Spleen (tissue), 11 donors: ENCODE data around the gene ZNF618. TPM values are rescaled to one million over a fixed set of nuclear protein-coding genes. Genes with fewer than 3 reads are reported as not detected.

Source experiments
- DNase-seq: peaks from one replicate; pipeline ENCODE4 v3.0.0-alpha.2; 2020
- H3K27ac ChIP-seq, 8 donors: fragments of 200-600 bp; sonication (generic) in 7 of 8; 1 replicate in 4 of 8; 2 replicates in 4 of 8; pipeline versions ENCODE4 v1.5.0 to v1.8.0; 2016 to 2021; ENCODE audit warnings: inconsistent platforms in 4 of 8, mild to moderate bottlenecking in 4 of 8, moderate library complexity in 1 of 8
- H3K27me3 ChIP-seq, 7 donors: fragments of 200-600 bp; sonication (generic) in 6 of 7; replicated peaks in 1 of 7; 1 replicate in 4 of 7; 2 replicates in 3 of 7; pipeline versions ENCODE4 v1.5.0 to v1.8.0; 2016 to 2021; ENCODE audit warnings: inconsistent platforms in 3 of 7, mild to moderate bottlenecking in 1 of 7
- H3K36me3 ChIP-seq, 6 donors: fragments of 200-600 bp; sonication (generic) in 5 of 6; 1 replicate in 4 of 6; 2 replicates in 2 of 6; pipeline versions ENCODE4 v1.5.0 to v1.8.0; 2016 to 2021; ENCODE audit warnings: inconsistent platforms in 2 of 6
- H3K4me1 ChIP-seq, 6 donors: fragments of 200-600 bp; sonication (generic) in 5 of 6; 1 replicate in 3 of 6; 2 replicates in 3 of 6; pipeline versions ENCODE4 v1.5.0 to v1.8.0; 2016 to 2021; ENCODE audit warnings: inconsistent platforms in 3 of 6
- H3K4me3 ChIP-seq, 8 donors: fragments of 200-600 bp; sonication (generic) in 7 of 8; 1 replicate in 4 of 8; 2 replicates in 4 of 8; pipeline versions ENCODE4 v1.5.0 to v1.8.0; 2016 to 2021; ENCODE audit warnings: inconsistent platforms in 4 of 8, mild to moderate bottlenecking in 4 of 8, moderate library complexity in 2 of 8
- H3K9me3 ChIP-seq, 8 donors: fragments of 200-600 bp; sonication (generic) in 7 of 8; 1 replicate in 4 of 8; 2 replicates in 4 of 8; pipeline versions ENCODE4 v1.5.0 to v1.8.0; 2016 to 2021; ENCODE audit warnings: inconsistent platforms in 4 of 8
- POLR2A ChIP-seq, 3 donors: fragments of 450-650 bp; IDR thresholded peaks; one replicate each; pipeline ENCODE4 v1.5.1; 2017; ENCODE audit warnings: antibody characterized with exemption in 3 of 3, mild to moderate bottlenecking in 1 of 3
- POLR2AphosphoS5 ChIP-seq, 3 donors: sonication (generic); formaldehyde crosslinking; IDR thresholded peaks; one replicate each; pipeline ENCODE4 v1.5.1; 2017; ENCODE audit warnings: antibody characterized with exemption in 3 of 3
- WGBS, 5 donors: extraction: QIAGEN DNeasy Blood & Tissue Kit in 3 of 5; methylation state at CpG; one replicate each; pipeline versions ENCODE4 v1.1.5 to v1.1.7; 2013 to 2018; 5-methylcytosine and 5-hydroxymethylcytosine counted together
- intact Hi-C: fragments of 100-400 bp; cut with DNase I; formaldehyde crosslinking; loops from one replicate; pipeline ENCODE4 v1.15.0; 2023; ENCODE audit warnings: low total_unique reads
- polyA plus RNA-seq, 3 donors: library from polyadenylated mRNA; stranded (reverse); fragments of 200-250 nt; gene quantifications; one replicate each; pipeline ENCODE4 v1.2.1, GENCODE V29; 2013
- total RNA-seq, 7 donors: library from RNA; depleted of rRNA in 3 of 7; stranded (reverse); fragments of >200 nt in 3 of 7; fragmentation: NEBNext Ultra II Directional in 4 of 7; extraction: Animal tissue kit (Norgen Biotek cat#: 25700) in 4 of 7; gene quantifications; one replicate each; pipeline versions ENCODE4 v1.1.0 to v1.2.1, GENCODE V29; 2016 to 2021
- TF ChIP-seq, protein P1 (sequence below), 11 experiments: fragments of 200-600 bp in 7 of 11; fragments of 450-650 bp in 4 of 11; sonication (generic) in 4 of 11; IDR thresholded peaks in 8 of 11; conservative IDR thresholded peaks in 3 of 11; 1 replicate in 7 of 11; 2 replicates in 4 of 11; pipeline versions ENCODE4 v1.4.0 to v1.8.0; 2016 to 2021; ENCODE audit warnings: antibody characterized with exemption in 11 of 11, inconsistent platforms in 4 of 11, mild to moderate bottlenecking in 1 of 11
- donor health status: healthy with polysubstance abuse.
- donor health status: DM: no; HTN: no; CAD: no; lungs with moderate emphysema.
- donor health status: DM: no; HTN: no; CAD: no.
- donor health status: Bipolar disorder and iron deficiency.
- donor health status: healthy.
- donor health status: DM: no; HTN: no; CAD: no.
- donor health status: DM: yes; HTN: yes; CAD: no.

The ZNF618 gene
- total and polyA plus RNA-seq, 10 donors: 0.58 to 14.8 (median 8.4) TPM

DNA sequence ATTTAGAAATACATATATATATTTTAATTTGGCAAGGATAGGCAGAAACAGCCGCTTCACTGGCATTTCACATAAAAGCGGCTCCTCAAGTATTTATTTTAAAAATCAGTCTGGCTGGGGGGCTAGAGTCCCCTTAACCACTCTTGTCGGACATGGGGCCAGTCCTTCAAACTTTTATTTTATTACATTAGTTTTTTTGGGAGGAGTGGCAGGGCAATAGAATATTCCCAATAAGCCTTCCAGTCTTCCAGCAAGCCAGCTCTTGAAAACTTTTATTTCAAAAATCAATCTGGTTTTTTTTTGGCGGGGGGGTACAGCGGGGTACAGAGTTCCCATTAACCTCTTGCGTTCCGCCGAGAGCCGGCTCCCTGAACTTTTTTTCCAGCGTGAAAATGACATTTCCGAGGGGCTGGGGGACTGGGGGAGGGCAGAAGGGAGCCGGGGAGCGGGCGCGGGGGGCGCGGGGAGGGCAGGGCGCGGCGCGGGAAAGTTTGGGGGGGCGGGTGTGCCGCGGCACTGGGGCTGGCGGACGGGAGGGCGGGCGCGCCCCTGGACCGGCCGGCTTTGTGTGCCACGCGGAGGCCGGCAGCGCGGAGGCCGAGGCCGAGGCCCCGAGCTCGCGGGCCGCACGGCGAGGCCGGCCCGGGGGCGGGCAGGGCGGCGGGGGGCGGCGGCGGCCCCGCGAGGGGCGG, 504 bp upstream of the ZNF618 start:
- Histone ChIP-seq H3K27me3 (peaks cover 0 to 16% (median 0%) of the 10 kb centered on the region in 7 donors), H3K36me3 (no peaks in the 10 kb centered on the region), H3K4me1 (peaks cover 4 to 45% (median 25%) of the 10 kb centered on the region in 6 donors), H3K9me3 (no peaks in the 10 kb centered on the region), H3K4me3 (peak overlapping the region in 7 of 8 donors; percentile 16 to 96 (median 32)), H3K27ac (peak overlapping the region in 2 of 8 donors; percentile 27 to 43)
- no peak for DNase-seq
- intact Hi-C loops: no loop called here
- no peak for TF ChIP-seq POLR2AphosphoS5 (IDR thresholded peaks at IDR 0.05)
- TF ChIP-seq, protein P1, sequence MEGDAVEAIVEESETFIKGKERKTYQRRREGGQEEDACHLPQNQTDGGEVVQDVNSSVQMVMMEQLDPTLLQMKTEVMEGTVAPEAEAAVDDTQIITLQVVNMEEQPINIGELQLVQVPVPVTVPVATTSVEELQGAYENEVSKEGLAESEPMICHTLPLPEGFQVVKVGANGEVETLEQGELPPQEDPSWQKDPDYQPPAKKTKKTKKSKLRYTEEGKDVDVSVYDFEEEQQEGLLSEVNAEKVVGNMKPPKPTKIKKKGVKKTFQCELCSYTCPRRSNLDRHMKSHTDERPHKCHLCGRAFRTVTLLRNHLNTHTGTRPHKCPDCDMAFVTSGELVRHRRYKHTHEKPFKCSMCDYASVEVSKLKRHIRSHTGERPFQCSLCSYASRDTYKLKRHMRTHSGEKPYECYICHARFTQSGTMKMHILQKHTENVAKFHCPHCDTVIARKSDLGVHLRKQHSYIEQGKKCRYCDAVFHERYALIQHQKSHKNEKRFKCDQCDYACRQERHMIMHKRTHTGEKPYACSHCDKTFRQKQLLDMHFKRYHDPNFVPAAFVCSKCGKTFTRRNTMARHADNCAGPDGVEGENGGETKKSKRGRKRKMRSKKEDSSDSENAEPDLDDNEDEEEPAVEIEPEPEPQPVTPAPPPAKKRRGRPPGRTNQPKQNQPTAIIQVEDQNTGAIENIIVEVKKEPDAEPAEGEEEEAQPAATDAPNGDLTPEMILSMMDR (IDR thresholded peaks at IDR 0.05 in 8 of 11, conservative IDR thresholded peaks at IDR 0.05 in 3 of 11): no peak
- TF ChIP-seq POLR2A (IDR thresholded peaks at IDR 0.05): no peak
- WGBS, 5 donors: 5 to 13% (median 10%) methylated on average over 16 to 55 of the region's 55 CpGs

DNA sequence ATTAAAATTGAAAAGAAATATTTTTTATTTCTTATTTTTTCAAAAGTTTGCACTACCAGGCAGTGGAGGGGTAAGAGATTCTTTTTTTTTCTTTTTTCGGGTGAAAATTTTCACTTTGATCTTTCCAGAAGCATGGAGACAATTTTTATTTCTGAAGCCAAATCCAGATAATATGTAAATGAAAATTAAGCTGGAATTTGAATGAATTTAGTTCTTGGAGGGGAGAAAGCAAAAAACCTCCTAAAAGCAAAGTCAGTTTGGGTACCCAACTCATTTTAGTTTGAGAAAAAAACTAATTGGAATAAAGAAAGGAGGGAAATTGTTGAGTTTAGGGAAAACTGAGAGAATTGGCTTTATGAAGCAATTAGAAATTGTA, 872 bp downstream of the ZNF618 start:
- DNase-seq: no peak
- Histone ChIP-seq H3K4me3 (peak overlapping the region; percentile 70 to 96 (median 84)), H3K4me1 (peaks cover 4 to 51% (median 27%) of the 10 kb centered on the region in 6 donors)

DNA sequence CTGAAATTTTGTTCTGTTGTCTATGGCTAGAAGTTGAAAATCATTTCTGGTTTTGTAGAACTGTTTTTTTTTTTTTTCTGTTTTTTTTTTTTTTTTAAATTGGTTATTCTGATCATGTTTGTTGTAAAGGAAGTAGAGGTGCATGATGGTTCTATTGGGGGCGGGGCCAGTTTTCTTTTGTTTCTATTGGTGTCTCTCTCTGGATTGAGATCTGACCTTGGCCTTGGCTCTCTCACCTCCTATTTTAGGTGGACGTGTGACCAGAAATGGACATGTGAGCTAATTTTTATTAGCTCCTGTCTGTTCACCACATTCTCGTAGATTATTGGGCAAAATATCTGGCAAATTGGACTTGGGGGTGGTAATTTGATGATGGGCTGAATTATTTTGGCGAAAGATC, 3.2 kb downstream of the ZNF618 start:
- no peak for TF ChIP-seq POLR2AphosphoS5 (IDR thresholded peaks at IDR 0.05)
- TF ChIP-seq, protein P1 (IDR thresholded peaks at IDR 0.05 in 8 of 11, conservative IDR thresholded peaks at IDR 0.05 in 3 of 11): no peak
- TF ChIP-seq POLR2A (IDR thresholded peaks at IDR 0.05): no peak
- Histone ChIP-seq H3K4me3 (no peak overlapping the region), H3K36me3 (no peaks in the 10 kb centered on the region), H3K4me1 (peaks cover 4 to 53% (median 29%) of the 10 kb centered on the region in 6 donors), H3K27ac (no peak overlapping the region), H3K27me3 (peaks cover 0 to 16% (median 0%) of the 10 kb centered on the region in 7 donors), H3K9me3 (no peaks in the 10 kb centered on the region)
- DNase-seq: no peak
- intact Hi-C loops: no loop called here
- WGBS, 5 donors: 85 to 95% (median 88%) methylated on average over 4 of the region's 4 CpGs

More for the DNA sequence above, 872 bp downstream of the ZNF618 start:
- no peak for TF ChIP-seq POLR2A (IDR thresholded peaks at IDR 0.05)
- TF ChIP-seq, protein P1 (IDR thresholded peaks at IDR 0.05 in 8 of 11, conservative IDR thresholded peaks at IDR 0.05 in 3 of 11): peak in 1 of 11 experiments; percentile 20
- Histone ChIP-seq H3K9me3 (no peaks in the 10 kb centered on the region), H3K27me3 (peaks cover 0 to 16% (median 0%) of the 10 kb centered on the region in 7 donors), H3K27ac (peak overlapping the region in 5 of 8 donors; percentile 76 to 86 (median 84)), H3K36me3 (no peaks in the 10 kb centered on the region)
- intact Hi-C loops: no loop called here
- 0 to 2% (median 0%) methylated on average over 1 of the region's 1 CpG for whole genome bisulfite sequencing, 5 donors

DNA sequence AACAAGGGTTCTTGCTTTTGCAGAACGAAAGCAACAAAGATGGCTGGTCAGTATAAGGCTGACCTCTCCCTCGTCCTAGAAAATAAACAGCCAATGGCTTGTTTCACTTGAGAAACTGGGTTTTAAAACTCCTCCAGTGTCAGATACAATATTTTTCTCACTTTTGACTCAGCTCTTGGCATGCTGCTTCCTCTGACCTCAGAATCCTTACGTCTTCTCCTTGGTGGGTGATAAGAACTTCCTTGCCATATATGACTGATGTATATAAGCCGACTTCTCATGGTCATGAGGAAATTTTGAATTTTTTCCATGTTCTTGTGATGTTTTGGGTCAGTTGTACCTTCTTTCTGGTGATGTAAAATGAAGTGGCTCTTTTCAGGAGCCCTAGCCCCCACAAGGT, 3.8 kb downstream of the ZNF618 start:
- Histone ChIP-seq H3K9me3 (no peaks in the 10 kb centered on the region), H3K36me3 (no peaks in the 10 kb centered on the region), H3K27ac (no peak overlapping the region), H3K4me1 (peaks cover 4 to 56% (median 30%) of the 10 kb centered on the region in 6 donors), H3K27me3 (peaks cover 0 to 15% (median 0%) of the 10 kb centered on the region in 7 donors), H3K4me3 (no peak overlapping the region)
- no peak for DNase-seq
- TF ChIP-seq, protein P1 (IDR thresholded peaks at IDR 0.05 in 8 of 11, conservative IDR thresholded peaks at IDR 0.05 in 3 of 11): no peak
- TF ChIP-seq POLR2A (IDR thresholded peaks at IDR 0.05): no peak
- TF ChIP-seq POLR2AphosphoS5 (IDR thresholded peaks at IDR 0.05): no peak
- intact Hi-C loops: loop anchor here (10.0 kb wide), 1 partner anchor 115 kb away; no protein-coding TSS in a partner anchor
- WGBS, 5 donors: 70 to 85% (median 78%) methylated on average over 4 of the region's 4 CpGs
